Loucy (cell line): ENCODE data around the gene C3orf85.
A peak's percentile ranks its signal among the peaks of the same experiment; 100 is the strongest.

Experiments
- H2AFZ ChIP-seq: fragments of 200-600 bp; sonication (generic); 2 replicates; pipeline ENCODE4 v1.6.0; 2016; ENCODE audit warnings: antibody characterized with exemption, mild to moderate bottlenecking, low read length, moderate library complexity
- H3F3A ChIP-seq: fragments of 200-600 bp; 2 replicates; pipeline ENCODE4 v1.6.0; 2016; ENCODE audit warnings: antibody characterized with exemption, low read depth, mild to moderate bottlenecking
- H3K27me3 ChIP-seq: fragments of 200-600 bp; sonication (generic); 2 replicates; pipeline ENCODE4 v1.6.1; 2014; ENCODE audit warnings: low read length, mild to moderate bottlenecking; ENCODE audit not compliant: insufficient read depth, poor library complexity, severe bottlenecking
- H3K36me3 ChIP-seq: fragments of 200-600 bp; sonication (generic); 2 replicates; pipeline ENCODE4 v1.6.1; 2016; ENCODE audit warnings: low read length; ENCODE audit not compliant: insufficient read depth
- H3K4me1 ChIP-seq: fragments of 200-600 bp; sonication (generic); 2 replicates; pipeline ENCODE4 v1.5.1; 2014; ENCODE audit warnings: low read length, mild to moderate bottlenecking; ENCODE audit not compliant: insufficient read depth, poor library complexity, severe bottlenecking
- H3K4me2 ChIP-seq: fragments of 200-600 bp; sonication (generic); 2 replicates; pipeline ENCODE4 v1.6.0; 2014; ENCODE audit warnings: antibody characterized with exemption, low read length, low read depth, mild to moderate bottlenecking; ENCODE audit not compliant: poor library complexity, severe bottlenecking
- H3K4me3 ChIP-seq: fragments of 200-600 bp; sonication (generic); 2 replicates; pipeline ENCODE4 v1.5.1; 2014; ENCODE audit warnings: low read length, mild to moderate bottlenecking, mixed read lengths; ENCODE audit not compliant: poor library complexity, severe bottlenecking
- H3K79me2 ChIP-seq: fragments of 200-600 bp; sonication (generic); 2 replicates; pipeline ENCODE4 v1.6.1; 2014; ENCODE audit warnings: low read length; ENCODE audit not compliant: insufficient read depth
- H3K9ac ChIP-seq: fragments of 200-600 bp; sonication (generic); 2 replicates; pipeline ENCODE4 v1.6.0; 2014; ENCODE audit warnings: mild to moderate bottlenecking, low read depth, low read length, moderate library complexity; ENCODE audit not compliant: poor library complexity, severe bottlenecking
- H3K9me2 ChIP-seq: fragments of 200-600 bp; sonication (generic); replicated peaks from 2 replicates; pipeline ENCODE4 v1.6.1; 2016; ENCODE audit warnings: low read depth, low read length, mixed read lengths
- H3K9me3 ChIP-seq: fragments of 200-600 bp; sonication (generic); 2 replicates; pipeline ENCODE4 v1.6.1; 2014; ENCODE audit warnings: mild to moderate bottlenecking, antibody characterized with exemption, low read length, low read depth; ENCODE audit not compliant: insufficient read depth
- H4K20me1 ChIP-seq: fragments of 200-600 bp; sonication (generic); 2 replicates; pipeline ENCODE4 v1.6.0; 2014; ENCODE audit warnings: antibody characterized with exemption, low read length, mild to moderate bottlenecking; ENCODE audit not compliant: insufficient read depth, poor library complexity, severe bottlenecking
- EZH2phosphoT487 ChIP-seq: fragments of 200-600 bp; IDR thresholded peaks from 2 replicates; pipeline ENCODE4 v1.6.1; 2018; ENCODE audit warnings: antibody characterized with exemption, mild to moderate bottlenecking, moderate library complexity, borderline replicate concordance
- TF ChIP-seq, protein P1 (sequence below): fragments of 200-600 bp; sonication (generic); conservative IDR thresholded peaks from 2 replicates; pipeline ENCODE4 v1.5.1; 2014; ENCODE audit warnings: mild to moderate bottlenecking, antibody characterized with exemption, low read length

Gene C3orf85

DNA sequence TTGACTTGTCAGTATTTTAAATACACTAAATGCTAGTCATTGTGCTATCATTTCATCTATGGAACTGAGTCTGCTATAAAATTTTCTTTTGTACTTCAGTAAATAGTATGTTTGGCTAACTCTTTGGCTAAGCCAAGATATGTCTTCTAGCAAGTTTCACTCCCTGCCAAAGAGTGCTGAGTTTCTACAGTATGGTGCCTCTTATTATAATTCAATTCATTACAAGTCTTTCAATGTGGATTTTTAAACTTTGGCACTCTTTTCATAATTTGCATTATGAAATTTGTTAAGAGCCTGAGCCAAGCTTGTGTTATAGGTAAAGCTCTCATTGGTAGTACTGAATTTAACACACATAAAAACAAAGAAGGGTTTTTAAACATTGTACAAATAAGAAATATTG is 43.0 kb upstream of the C3orf85 start:
- H3K4me2 ChIP-seq: no peak overlapping the region
- no peaks in the 10 kb centered on the region for H3K9me3 ChIP-seq
- H2AFZ ChIP-seq: 0 out of 2 replicates have a peak overlapping the region, but pooled peaks have one; percentile 52
- H3K36me3 ChIP-seq: no peaks in the 10 kb centered on the region
- no peak for TF ChIP-seq EZH2phosphoT487
- TF ChIP-seq, protein P1, sequence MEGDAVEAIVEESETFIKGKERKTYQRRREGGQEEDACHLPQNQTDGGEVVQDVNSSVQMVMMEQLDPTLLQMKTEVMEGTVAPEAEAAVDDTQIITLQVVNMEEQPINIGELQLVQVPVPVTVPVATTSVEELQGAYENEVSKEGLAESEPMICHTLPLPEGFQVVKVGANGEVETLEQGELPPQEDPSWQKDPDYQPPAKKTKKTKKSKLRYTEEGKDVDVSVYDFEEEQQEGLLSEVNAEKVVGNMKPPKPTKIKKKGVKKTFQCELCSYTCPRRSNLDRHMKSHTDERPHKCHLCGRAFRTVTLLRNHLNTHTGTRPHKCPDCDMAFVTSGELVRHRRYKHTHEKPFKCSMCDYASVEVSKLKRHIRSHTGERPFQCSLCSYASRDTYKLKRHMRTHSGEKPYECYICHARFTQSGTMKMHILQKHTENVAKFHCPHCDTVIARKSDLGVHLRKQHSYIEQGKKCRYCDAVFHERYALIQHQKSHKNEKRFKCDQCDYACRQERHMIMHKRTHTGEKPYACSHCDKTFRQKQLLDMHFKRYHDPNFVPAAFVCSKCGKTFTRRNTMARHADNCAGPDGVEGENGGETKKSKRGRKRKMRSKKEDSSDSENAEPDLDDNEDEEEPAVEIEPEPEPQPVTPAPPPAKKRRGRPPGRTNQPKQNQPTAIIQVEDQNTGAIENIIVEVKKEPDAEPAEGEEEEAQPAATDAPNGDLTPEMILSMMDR: no peak
- no peaks in the 10 kb centered on the region for H4K20me1 ChIP-seq
- no peaks in the 10 kb centered on the region for H3K79me2 ChIP-seq
- H3F3A ChIP-seq: no peaks in the 10 kb centered on the region
- H3K4me3 ChIP-seq: no peak overlapping the region
- no peak overlapping the region for H3K9ac ChIP-seq
- H3K27me3 ChIP-seq: no peaks in the 10 kb centered on the region
- no peaks in the 10 kb centered on the region for H3K9me2 ChIP-seq
- H3K4me1 ChIP-seq: no peaks in the 10 kb centered on the region

DNA sequence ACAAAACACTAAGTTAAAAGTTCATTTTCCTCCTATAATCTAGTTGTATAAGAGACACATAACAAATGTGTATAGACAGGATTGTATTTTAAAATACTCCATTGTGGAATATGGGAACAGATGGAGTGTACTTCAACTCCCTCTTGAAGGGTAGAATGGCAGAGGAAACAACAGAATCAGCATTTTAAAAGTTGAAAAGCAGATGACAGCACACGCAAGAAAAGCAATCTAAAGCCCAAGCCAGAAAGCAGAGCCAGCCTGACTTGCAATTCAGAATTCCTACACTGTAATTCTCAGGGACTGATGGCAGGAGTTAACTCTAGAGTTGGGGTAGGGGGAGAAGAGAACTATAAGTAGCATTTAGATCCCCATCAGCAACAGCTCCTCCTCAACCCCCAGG is 41.4 kb upstream of the C3orf85 start:
- Histone ChIP-seq H3K9me2 (no peaks in the 10 kb centered on the region), H3K79me2 (no peaks in the 10 kb centered on the region), H2AFZ (0 out of 2 replicates have a peak overlapping the region, but pooled peaks have one; percentile 4), H3K4me3 (no peak overlapping the region), H4K20me1 (no peaks in the 10 kb centered on the region), H3K9me3 (no peaks in the 10 kb centered on the region), H3F3A (no peaks in the 10 kb centered on the region), H3K9ac (no peak overlapping the region), H3K4me1 (no peaks in the 10 kb centered on the region), H3K4me2 (no peak overlapping the region), H3K27me3 (no peaks in the 10 kb centered on the region), H3K36me3 (no peaks in the 10 kb centered on the region)
- TF ChIP-seq EZH2phosphoT487: no peak
- TF ChIP-seq, protein P1: no peak

DNA sequence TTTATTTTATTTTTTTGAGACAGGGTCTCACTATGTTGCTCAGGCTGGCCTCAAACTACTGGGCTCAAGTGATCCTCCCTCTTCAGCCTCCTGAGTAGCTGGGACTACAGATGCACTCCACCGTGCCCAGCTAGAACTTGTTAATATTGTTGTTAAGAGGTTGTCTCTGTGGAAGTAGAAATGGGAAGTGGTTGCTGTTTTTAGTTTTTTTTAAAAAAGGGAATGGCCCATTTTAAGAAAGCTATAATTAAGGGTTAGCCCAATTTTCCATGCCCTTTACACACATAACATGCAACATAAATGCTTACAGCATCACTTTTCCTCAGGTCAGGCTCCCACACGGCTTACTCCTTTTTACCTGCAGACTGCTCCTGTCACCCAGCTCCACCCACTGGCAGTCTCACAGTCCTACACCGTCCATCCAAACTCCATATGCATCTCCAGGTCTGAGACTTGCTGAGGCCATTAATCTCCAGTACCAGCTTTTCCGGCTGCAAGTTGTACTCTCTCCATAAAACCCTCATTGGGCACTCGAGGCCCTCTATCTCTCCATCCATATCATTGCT is 38.4 kb upstream of the C3orf85 start:
- H3K9me3 ChIP-seq: no peaks in the 10 kb centered on the region
- H3K4me2 ChIP-seq: no peak overlapping the region
- H3K9me2 ChIP-seq: no peaks in the 10 kb centered on the region
- no peak overlapping the region for H3K9ac ChIP-seq
- no peaks in the 10 kb centered on the region for H3K27me3 ChIP-seq
- H3K4me1 ChIP-seq: peaks cover 6% of the 10 kb centered on the region
- no peaks in the 10 kb centered on the region for H3K36me3 ChIP-seq
- no peaks in the 10 kb centered on the region for H3F3A ChIP-seq
- H2AFZ ChIP-seq: no peak overlapping the region
- TF ChIP-seq, protein P1: peak; percentile 60
- TF ChIP-seq EZH2phosphoT487: no peak
- H3K4me3 ChIP-seq: no peak overlapping the region
- H4K20me1 ChIP-seq: no peaks in the 10 kb centered on the region
- H3K79me2 ChIP-seq: no peaks in the 10 kb centered on the region
